Measurements from ENCODE around the gene RNF123. TPM values are rescaled to one million over a fixed set of nuclear protein-coding genes. Genes with fewer than 3 reads are reported as not detected.
A peak's percentile ranks its signal among the peaks of the same experiment; 100 is the strongest.

Gene RNF123
- total RNA-seq, 4 donors from 2014 or later: 34.6 to 99.5 (median 52.1) TPM

DNA sequence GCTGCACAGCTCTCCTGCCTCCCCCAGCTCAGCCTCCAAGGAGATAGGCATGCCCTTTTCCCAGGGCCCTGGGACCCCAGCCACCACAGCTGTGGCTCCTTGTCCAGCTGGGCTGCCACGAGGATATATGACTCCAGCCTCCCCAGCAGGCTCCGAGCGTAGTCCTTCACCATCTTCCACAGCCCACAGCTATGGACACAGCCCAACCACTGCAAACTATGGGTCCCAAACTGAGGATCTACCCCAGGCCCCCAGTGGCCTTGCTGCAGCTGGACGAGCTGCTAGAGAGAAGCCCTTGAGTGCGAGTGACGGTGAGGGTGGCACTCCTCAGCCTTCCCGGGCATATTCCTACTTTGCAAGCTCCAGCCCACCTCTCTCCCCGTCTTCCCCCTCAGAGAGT is 35.7 kb upstream of the RNF123 start:
- in situ Hi-C loops (cut with MboI; ENCODE audit: low pct_ligation_motif_present in 1 of 4, low pct_unique_long_range_greater_than_20kb in 1 of 4, low sequenced_read_pairs in 3 of 4) (no loop called here), intact Hi-C loops (cut with DNase I; ENCODE audit: low total_unique reads) (no loop called here)
- Histone ChIP-seq H3K27me3 (no peaks in the 10 kb centered on the region), H3K4me3 (no peak overlapping the region), H3K4me1 (no peaks in the 10 kb centered on the region), H3K27ac (no peak overlapping the region), H3K36me3 (no peaks in the 10 kb centered on the region), H3K9me3 (no peaks in the 10 kb centered on the region)
- DNase-seq: no peak
- WGBS, 2 donors (ENCODE audit: low coverage in 1 of 2): 83% methylated on average over 8 of the region's 8 CpGs; no CpG with 5 or more reads in 1 of the 2 donors
- TF ChIP-seq EP300 (IDR thresholded peaks at IDR 0.05; ENCODE audit: low read depth) (no peak), CTCF (IDR thresholded peaks at IDR 0.05) (no peak), POLR2AphosphoS5 (IDR thresholded peaks at IDR 0.05) (no peak), POLR2A (IDR thresholded peaks at IDR 0.05) (no peak)

DNA sequence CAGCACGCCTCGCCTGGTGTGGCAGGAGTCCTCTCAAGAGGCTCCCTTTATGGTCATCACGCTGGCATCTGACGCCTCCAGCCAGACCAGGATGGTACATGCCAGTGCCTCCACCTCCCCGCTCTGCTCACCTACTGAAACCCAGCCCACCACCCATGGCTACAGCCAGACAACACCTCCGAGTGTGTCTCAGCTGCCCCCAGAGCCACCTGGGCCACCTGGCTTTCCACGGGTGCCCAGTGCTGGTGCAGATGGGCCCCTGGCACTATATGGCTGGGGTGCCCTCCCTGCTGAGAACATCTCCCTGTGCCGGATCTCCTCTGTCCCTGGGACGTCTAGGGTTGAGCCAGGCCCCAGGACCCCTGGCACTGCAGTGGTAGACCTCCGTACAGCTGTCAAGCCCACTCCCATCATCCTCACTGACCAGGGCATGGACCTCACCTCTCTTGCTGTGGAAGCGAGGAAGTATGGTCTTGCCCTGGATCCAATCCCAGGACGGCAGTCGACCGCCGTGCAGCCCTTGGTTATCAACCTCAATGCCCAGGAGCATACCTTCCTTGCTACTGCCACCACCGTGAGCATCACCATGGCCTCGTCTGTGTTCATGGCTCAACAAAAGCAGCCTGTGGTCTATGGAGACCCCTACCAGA is 35.1 kb upstream of the RNF123 start:
- in situ Hi-C loops (cut with MboI; ENCODE audit: low pct_ligation_motif_present in 1 of 4, low pct_unique_long_range_greater_than_20kb in 1 of 4, low sequenced_read_pairs in 3 of 4): no loop called here
- H3K4me3 ChIP-seq: no peak overlapping the region
- no peak overlapping the region for H3K27ac ChIP-seq
- WGBS, 2 donors (ENCODE audit: low coverage in 1 of 2): 87% methylated on average over 15 of the region's 17 CpGs; no CpG with 5 or more reads in 1 of the 2 donors
- H3K36me3 ChIP-seq: no peaks in the 10 kb centered on the region
- DNase-seq: no peak
- TF ChIP-seq POLR2AphosphoS5 (IDR thresholded peaks at IDR 0.05): no peak
- no peak for TF ChIP-seq POLR2A (IDR thresholded peaks at IDR 0.05)
- TF ChIP-seq EP300 (IDR thresholded peaks at IDR 0.05; ENCODE audit: low read depth): no peak
- TF ChIP-seq CTCF (IDR thresholded peaks at IDR 0.05): no peak
- no peaks in the 10 kb centered on the region for H3K4me1 ChIP-seq
- intact Hi-C loops (cut with DNase I; ENCODE audit: low total_unique reads): no loop called here
- no peaks in the 10 kb centered on the region for H3K9me3 ChIP-seq
- H3K27me3 ChIP-seq: no peaks in the 10 kb centered on the region

DNA sequence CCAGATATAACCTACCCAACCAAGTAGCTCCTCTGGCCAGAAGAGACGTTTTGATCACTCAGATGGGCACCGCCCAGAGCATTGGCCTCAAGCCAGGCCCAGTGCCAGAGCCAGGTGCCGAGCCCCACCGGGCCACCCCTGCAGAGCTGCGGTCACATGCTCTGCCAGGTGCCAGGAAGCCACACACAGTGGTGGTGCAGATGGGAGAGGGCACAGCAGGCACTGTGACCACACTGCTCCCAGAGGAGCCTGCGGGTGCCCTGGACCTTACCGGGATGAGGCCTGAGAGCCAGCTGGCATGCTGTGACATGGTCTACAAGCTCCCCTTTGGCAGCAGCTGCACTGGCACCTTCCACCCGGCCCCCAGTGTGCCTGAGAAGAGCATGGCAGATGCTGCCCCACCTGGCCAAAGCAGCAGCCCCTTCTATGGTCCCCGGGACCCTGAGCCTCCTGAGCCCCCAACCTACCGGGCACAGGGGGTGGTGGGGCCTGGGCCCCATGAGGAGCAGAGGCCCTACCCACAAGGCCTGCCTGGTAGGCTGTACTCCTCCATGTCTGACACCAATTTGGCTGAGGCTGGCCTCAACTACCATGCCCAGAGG is 34.3 kb upstream of the RNF123 start:
- no peak overlapping the region for H3K4me3 ChIP-seq
- H3K36me3 ChIP-seq: no peaks in the 10 kb centered on the region
- H3K9me3 ChIP-seq: no peaks in the 10 kb centered on the region
- WGBS, 2 donors (ENCODE audit: low coverage in 1 of 2): 0 to 43% methylated on average over 1 to 10 of the region's 10 CpGs
- intact Hi-C loops (cut with DNase I; ENCODE audit: low total_unique reads): no loop called here
- no peaks in the 10 kb centered on the region for H3K4me1 ChIP-seq
- peak; percentile 60 for DNase-seq
- TF ChIP-seq POLR2AphosphoS5 (IDR thresholded peaks at IDR 0.05) (no peak), EP300 (IDR thresholded peaks at IDR 0.05; ENCODE audit: low read depth) (no peak), POLR2A (IDR thresholded peaks at IDR 0.05) (no peak), CTCF (IDR thresholded peaks at IDR 0.05) (no peak)
- no peaks in the 10 kb centered on the region for H3K27me3 ChIP-seq
- H3K27ac ChIP-seq: no peak overlapping the region
- in situ Hi-C loops (cut with MboI; ENCODE audit: low pct_ligation_motif_present in 1 of 4, low pct_unique_long_range_greater_than_20kb in 1 of 4, low sequenced_read_pairs in 3 of 4): no loop called here

DNA sequence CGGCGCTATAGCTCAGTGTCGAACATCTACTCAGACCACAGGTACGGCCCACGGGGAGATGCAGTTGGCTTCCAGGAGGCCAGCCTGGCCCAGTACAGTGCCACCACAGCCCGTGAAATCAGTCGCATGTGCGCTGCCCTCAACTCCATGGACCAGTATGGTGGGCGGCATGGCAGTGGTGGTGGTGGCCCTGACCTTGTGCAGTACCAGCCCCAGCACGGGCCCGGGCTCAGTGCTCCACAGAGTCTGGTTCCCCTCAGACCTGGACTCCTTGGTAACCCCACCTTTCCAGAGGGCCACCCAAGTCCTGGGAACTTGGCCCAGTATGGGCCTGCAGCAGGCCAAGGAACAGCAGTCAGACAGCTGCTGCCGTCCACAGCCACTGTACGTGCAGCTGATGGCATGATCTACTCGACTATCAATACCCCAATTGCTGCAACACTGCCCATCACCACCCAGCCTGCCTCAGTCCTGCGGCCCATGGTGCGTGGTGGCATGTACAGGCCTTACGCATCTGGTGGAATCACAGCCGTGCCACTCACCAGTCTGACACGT is 33.5 kb upstream of the RNF123 start:
- intact Hi-C loops (cut with DNase I; ENCODE audit: low total_unique reads) (no loop called here), in situ Hi-C loops (cut with MboI; ENCODE audit: low pct_ligation_motif_present in 1 of 4, low pct_unique_long_range_greater_than_20kb in 1 of 4, low sequenced_read_pairs in 3 of 4) (no loop called here)
- Histone ChIP-seq H3K9me3 (no peaks in the 10 kb centered on the region), H3K4me1 (no peaks in the 10 kb centered on the region), H3K36me3 (no peaks in the 10 kb centered on the region), H3K4me3 (no peak overlapping the region), H3K27me3 (no peaks in the 10 kb centered on the region), H3K27ac (no peak overlapping the region)
- no peak for DNase-seq
- 95% methylated on average over 19 of the region's 19 CpGs; no CpG with 5 or more reads in 1 of the 2 donors for whole genome bisulfite sequencing, 2 donors (ENCODE audit: low coverage in 1 of 2)
- no peak for TF ChIP-seq POLR2AphosphoS5 (IDR thresholded peaks at IDR 0.05)
- TF ChIP-seq POLR2A (IDR thresholded peaks at IDR 0.05): no peak
- TF ChIP-seq CTCF (IDR thresholded peaks at IDR 0.05): no peak
- no peak for TF ChIP-seq EP300 (IDR thresholded peaks at IDR 0.05; ENCODE audit: low read depth)

Data from transverse colon (tissue), 4 donors.